GM18508 (cell line): Measurements from ENCODE around the gene CDCA4.

Experiments used
- ATAC-seq: cut with Tn5 transposase; IDR thresholded peaks from one replicate; pipeline ENCODE4 v1.9.1; 2021; ENCODE audit warnings: moderate number of reproducible peaks; ENCODE audit not compliant: insufficient read depth, unreplicated experiment

CDCA4 gene

GRCh38 chr14:104996032-104996431, 24.9 kb downstream of the CDCA4 start:
- no peak for ATAC-seq

- ATAC-seq, result no peak
These were observed 25.9 kb downstream of the CDCA4 start for GRCh38 chr14:104994978-104995377.

- ATAC-seq, result no peak
These were observed 26.9 kb downstream of the CDCA4 start for GRCh38 chr14:104993808-104994591.

GRCh38 chr14:104993306-104993705, 27.6 kb downstream of the CDCA4 start:
- ATAC-seq, result no peak

GRCh38 chr14:104992501-104992900, 28.4 kb downstream of the CDCA4 start:
- ATAC-seq, result no peak

GRCh38 chr14:104991896-104992230, 29.0 kb downstream of the CDCA4 start:
- no peak for ATAC-seq

GRCh38 chr14:104989951-104990303, 31.0 kb downstream of the CDCA4 start:
- ATAC-seq, result no peak

- ATAC-seq, result no peak
These were observed 31.5 kb downstream of the CDCA4 start for GRCh38 chr14:104989236-104989950.

- ATAC-seq, result no peak
These were observed 34.3 kb downstream of the CDCA4 start for GRCh38 chr14:104986487-104987164.

- ATAC-seq, result peak; percentile 44
These were observed 35.0 kb downstream of the CDCA4 start, which contains the start of gene CLBA1 for GRCh38 chr14:104985675-104986486. CLBA1 (plus strand) TSS chr14:104985788; CDS start chr14:104986432, 644 bp downstream.

- no peak for ATAC-seq
These were observed 36.6 kb downstream of the CDCA4 start for GRCh38 chr14:104984056-104984894.

GRCh38 chr14:104983231-104983721, 37.6 kb downstream of the CDCA4 start:
- no peak for ATAC-seq

GRCh38 chr14:104982548-104983230, 38.2 kb downstream of the CDCA4 start:
- no peak for ATAC-seq

- no peak for ATAC-seq
These were observed 39.0 kb downstream of the CDCA4 start for GRCh38 chr14:104981699-104982541.

GRCh38 chr14:104980611-104981531, 40.0 kb downstream of the CDCA4 start:
- no peak for ATAC-seq

GRCh38 chr14:104979758-104980610, 40.9 kb downstream of the CDCA4 start:
- ATAC-seq, result no peak
